Measurements from ENCODE around the gene MSI2.

Gene MSI2

DNA sequence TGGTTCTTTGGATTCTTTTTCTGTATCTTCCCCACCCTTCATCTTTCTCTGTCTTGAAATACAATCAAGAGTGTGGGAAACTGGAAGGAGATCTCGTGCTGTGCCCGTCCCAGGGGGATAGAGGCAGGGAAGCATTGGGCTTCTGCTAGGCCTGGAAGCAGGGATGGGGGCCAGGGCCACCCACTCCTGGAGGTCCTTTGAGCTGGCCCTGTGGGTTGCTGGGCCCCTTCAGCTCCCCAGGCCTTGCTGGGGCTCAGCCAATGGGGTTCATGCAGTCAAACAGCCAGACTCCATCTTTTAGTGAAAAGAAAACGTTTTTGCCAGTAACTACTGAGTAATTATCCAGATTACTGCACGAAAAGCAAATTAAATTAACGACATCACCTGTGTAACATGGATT lies 421.0 kb downstream of the MSI2 start:
- no peak for DNase-seq

- DNase-seq: no peak
These were observed 421.5 kb downstream of the MSI2 start for GRCh38 chr17:57677858-57678257.

GRCh38 chr17:57678393-57678792 lies 422.1 kb downstream of the MSI2 start:
- DNase-seq: no peak

- DNase-seq: no peak
These were observed 423.0 kb downstream of the MSI2 start for GRCh38 chr17:57679356-57679755.

GRCh38 chr17:57679906-57680695 lies 423.8 kb downstream of the MSI2 start:
- DNase-seq: no peak

DNA sequence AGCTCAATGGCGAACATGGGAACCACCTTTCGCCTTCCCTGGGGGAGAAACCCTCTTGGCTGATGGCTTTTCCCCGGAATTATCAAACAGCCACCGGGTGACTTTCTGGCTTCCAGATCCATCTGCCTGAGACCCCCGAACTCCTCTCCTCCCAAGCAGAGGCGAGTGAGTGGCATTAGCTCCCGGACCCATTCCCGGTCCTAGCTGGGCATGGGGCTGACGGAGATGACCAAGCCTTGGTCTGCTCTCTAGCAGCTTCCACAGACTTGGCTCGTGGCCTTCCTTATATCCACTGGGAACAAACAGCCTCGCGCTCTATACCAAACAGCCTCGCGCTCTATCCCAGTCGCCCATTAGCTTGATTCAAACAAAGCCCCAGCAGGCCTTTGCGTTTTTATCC lies 426.4 kb downstream of the MSI2 start:
- DNase-seq: no peak

GRCh38 chr17:57684711-57685498 lies 428.6 kb downstream of the MSI2 start:
- no peak for DNase-seq

GRCh38 chr17:57685499-57686132 lies 429.3 kb downstream of the MSI2 start:
- no peak for DNase-seq

GRCh38 chr17:57687642-57688041 lies 431.3 kb downstream of the MSI2 start:
- DNase-seq: no peak

DNA sequence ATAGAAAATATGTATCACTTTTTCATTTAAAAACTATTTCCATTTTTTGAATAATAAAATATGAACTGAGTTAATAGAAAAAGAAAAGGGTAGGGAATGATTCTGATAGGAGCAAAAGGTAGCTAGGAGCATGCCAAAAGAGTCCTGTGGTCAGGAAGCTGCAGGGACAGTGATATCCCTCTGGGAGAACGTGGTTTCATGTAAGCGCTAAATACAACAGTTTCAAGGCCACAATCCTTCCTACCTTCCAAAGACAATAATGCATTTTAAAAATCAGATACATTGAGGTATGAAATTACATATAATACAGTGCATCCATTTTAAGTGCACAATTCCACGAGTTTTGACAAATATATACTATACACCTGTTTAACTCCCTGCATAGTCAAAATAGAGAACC lies 432.9 kb downstream of the MSI2 start:
- no peak for DNase-seq

GRCh38 chr17:57691939-57692338 lies 435.6 kb downstream of the MSI2 start:
- no peak for DNase-seq

DNA sequence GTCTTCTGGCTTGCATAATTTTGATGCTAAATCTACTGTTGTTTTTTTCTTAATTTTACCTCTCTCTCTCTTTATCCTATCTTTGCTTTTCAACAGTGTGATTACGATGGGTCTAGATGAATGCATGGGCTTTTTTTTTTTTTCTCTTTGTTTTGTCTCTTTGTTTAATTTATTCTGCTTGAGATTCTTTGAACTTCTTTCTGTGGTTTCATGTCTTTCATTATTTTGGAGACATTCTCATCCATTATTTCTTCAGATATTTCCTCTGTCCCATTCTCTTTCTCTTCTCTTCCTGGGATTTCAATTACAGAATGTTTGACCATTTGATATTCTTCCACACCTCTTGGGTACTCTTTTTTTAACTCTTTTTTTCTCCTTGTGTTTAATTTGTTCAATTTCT lies 436.4 kb downstream of the MSI2 start:
- no peak for DNase-seq

DNA sequence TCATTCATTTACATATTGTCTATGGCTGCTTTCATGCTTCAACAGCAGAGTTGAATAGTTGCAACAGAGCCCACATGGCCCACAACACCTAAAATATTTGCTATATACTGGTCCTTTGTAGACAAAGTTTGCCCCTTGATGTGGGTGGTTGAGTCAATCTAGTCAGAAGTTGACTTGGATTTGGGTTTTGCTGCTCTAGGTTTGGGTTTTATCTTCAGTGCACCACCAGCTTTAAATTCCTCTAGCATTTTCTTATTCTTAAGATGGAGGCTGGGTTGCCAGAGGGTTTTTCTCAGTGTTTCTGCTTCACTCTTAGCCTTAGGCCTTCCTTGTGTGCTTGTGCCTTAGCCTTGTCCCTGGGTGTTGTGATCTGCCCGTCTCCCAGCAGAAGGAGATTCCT lies 437.7 kb downstream of the MSI2 start:
- no peak for DNase-seq

DNA sequence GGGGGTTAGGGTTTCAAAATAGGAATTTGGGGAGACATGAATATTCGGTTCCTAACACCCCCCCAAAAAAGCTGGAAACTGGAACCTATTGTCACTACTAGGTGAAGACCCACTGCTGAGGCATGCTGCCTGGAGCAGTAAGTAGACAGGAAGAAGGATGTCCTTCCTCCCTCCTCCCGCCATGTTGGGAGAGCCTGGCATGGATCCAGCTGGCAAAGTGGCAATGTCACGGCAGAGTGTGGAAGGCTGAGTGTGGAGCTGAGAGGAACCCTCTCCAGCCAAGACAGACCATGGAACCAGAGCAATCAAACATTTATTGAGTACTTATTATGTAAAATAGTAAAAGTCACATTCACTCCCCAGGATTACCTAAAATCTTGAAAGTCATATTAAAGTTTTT lies 439.7 kb downstream of the MSI2 start:
- no peak for DNase-seq

GRCh38 chr17:57697197-57697596 lies 440.9 kb downstream of the MSI2 start:
- DNase-seq: no peak

GRCh38 chr17:57697891-57698711 lies 441.8 kb downstream of the MSI2 start:
- peak; percentile 21 for DNase-seq

GRCh38 chr17:57699751-57700219 lies 443.5 kb downstream of the MSI2 start:
- DNase-seq: peak; percentile 48

DNA sequence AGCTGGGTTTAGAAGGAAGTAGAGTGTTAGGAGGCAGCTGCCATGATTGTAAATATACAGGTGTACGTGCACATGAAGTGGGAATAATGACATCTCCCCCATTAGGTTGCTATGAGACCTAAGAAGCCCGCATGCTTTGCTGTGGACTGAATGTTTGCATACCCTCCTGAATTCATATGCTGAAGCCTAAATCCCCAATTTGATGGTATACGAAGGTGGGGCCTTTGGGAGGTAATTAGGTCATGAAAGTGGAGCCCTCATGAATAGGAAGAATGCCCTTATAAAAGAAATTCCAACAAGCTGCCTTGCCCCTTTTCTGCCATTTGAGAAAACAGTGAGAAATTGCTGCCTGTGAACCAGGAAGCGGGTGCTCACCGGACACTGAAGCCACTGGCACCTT lies 444.8 kb downstream of the MSI2 start:
- DNase-seq: no peak

DNA sequence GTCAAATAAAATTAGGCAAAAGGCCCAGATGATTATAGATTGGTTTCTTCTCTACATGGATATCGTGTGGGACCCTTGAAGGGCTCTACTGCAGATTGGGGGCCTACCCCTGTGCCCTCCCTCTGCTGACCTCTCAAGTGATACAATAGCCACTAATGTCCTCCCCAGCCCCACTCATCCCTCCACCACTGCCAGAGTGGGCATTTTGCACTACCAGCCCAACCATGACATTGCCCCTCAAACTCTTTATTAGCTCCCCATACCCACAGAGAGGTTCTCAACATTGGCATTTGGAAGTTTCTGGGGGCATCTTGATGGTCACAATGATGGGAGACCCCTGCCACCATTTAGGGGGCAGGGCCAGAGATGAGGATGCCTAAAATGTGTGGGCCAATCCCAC lies 446.9 kb downstream of the MSI2 start:
- DNase-seq: no peak

- DNase-seq: no peak
These were observed 448.1 kb downstream of the MSI2 start for GRCh38 chr17:57704448-57704847.

- DNase-seq: no peak
These were observed 449.8 kb downstream of the MSI2 start for GRCh38 chr17:57705921-57706695.

GRCh38 chr17:57706761-57707160 lies 450.4 kb downstream of the MSI2 start:
- DNase-seq: peak; percentile 19
